Measurements from ENCODE around the gene SIM2.

The SIM2 gene

DNA sequence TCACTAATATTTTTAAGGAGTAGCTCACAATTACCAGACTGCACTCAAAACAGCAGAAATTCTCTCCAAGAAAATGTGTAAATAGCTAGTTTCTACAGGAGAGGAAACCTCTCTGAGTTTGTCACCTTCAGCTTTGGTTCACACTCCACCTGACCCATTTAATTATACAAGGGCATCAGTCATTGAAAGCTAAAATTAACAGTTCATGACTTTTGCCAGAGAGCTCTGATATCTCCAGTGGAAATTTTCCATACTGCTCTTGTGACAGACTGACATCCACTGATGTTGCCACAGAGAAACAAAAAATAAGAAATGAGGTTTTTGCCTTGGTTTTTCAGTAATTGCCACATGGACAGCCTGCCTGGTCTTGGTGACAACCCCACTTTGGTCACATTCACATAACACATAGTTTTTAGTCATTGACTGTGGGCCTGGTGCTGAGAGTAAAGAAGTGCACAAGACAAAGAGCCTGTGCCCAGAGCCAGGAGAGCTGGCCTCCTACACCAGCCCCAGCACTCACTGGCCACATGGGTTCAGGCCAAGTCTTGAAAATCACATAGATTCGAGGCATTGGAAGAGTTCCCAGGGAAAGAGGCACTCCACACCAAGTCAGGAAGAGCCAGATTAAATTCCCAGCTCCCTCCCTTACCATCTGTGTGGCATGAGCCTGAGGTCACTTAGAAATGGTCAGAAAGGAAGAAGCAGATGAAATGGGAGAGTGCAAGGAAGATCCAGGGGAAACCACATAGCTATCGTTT, 13.8 kb upstream of the SIM2 start:
- Histone ChIP-seq H3K36me3 (ENCODE audit: control insufficient read depth in 2 of 2, insufficient read depth in 2 of 2, low read length in 2 of 2) (no peaks in the 10 kb centered on the region), H3K9me3 (ENCODE audit: control insufficient read depth in 2 of 2, low read length in 2 of 2) (peaks cover 2 to 7% of the 10 kb centered on the region in 2 donors), H3K4me3 (ENCODE audit: low read length in 2 of 2) (no peak overlapping the region), H3K9ac (ENCODE audit: low read depth in 1 of 2, low read length in 2 of 2) (no peak overlapping the region), H3K27ac (ENCODE audit: low read depth in 2 of 2, low read length in 2 of 2) (no peak overlapping the region), H3K4me1 (ENCODE audit: control insufficient read depth in 2 of 2, insufficient read depth in 2 of 2, low read length in 2 of 2) (no peaks in the 10 kb centered on the region), H3K27me3 (ENCODE audit: control insufficient read depth in 2 of 2, insufficient read depth in 2 of 2, low read length in 2 of 2) (peaks cover 32 to 40% of the 10 kb centered on the region in 2 donors)

DNA sequence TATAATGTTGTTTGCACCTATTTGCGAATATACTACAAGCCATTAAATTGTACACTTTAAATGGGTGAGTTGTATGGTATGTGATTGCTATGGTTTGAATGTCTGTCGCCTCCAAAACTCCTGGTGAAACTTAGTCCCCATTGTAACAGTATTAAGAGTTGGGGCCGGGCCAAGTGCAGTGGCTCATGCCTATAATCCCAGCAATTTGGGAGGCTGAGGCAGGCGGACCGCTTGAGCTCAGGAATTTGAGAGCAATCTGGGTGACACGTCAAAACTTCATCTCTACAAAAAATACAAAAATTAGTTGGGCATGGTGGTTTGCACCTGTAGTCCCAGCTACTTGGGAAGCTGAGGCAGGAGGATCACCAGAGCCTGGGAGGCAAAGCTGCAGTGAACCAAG, 12.0 kb upstream of the SIM2 start:
- Histone ChIP-seq H3K4me1 (ENCODE audit: control insufficient read depth in 2 of 2, insufficient read depth in 2 of 2, low read length in 2 of 2) (no peaks in the 10 kb centered on the region), H3K9me3 (ENCODE audit: control insufficient read depth in 2 of 2, low read length in 2 of 2) (peaks cover 0 to 2% of the 10 kb centered on the region in 2 donors), H3K27ac (ENCODE audit: low read depth in 2 of 2, low read length in 2 of 2) (no peak overlapping the region), H3K4me3 (ENCODE audit: low read length in 2 of 2) (no peak overlapping the region), H3K9ac (ENCODE audit: low read depth in 1 of 2, low read length in 2 of 2) (no peak overlapping the region), H3K27me3 (ENCODE audit: control insufficient read depth in 2 of 2, insufficient read depth in 2 of 2, low read length in 2 of 2) (peaks cover 45 to 52% of the 10 kb centered on the region in 2 donors), H3K36me3 (ENCODE audit: control insufficient read depth in 2 of 2, insufficient read depth in 2 of 2, low read length in 2 of 2) (no peaks in the 10 kb centered on the region)

DNA sequence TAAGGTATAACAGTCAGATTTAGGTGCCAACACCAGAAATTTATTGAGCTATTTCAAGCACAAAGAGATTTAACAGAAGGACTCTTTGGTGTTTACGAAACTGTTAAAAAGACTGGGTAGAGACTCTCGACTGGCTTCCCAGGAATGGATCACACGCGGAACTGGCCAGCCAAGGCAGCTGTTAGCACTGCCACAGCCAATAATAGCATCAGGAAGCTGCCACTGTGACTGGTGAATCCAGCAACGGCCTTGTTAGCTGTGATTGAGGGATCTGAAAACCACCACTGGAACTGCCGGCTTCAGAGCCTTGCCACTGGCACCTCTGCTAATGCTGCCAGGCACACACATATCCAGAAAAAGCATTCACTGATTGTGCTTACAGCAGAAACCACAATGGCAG, 10.6 kb upstream of the SIM2 start:
- H3K27me3 ChIP-seq (ENCODE audit: control insufficient read depth in 2 of 2, insufficient read depth in 2 of 2, low read length in 2 of 2) = peaks cover 50 to 57% of the 10 kb centered on the region in 2 donors
- no peak overlapping the region for H3K27ac ChIP-seq (ENCODE audit: low read depth in 2 of 2, low read length in 2 of 2)
- no peaks in the 10 kb centered on the region for H3K9me3 ChIP-seq (ENCODE audit: control insufficient read depth in 2 of 2, low read length in 2 of 2)
- H3K4me1 ChIP-seq (ENCODE audit: control insufficient read depth in 2 of 2, insufficient read depth in 2 of 2, low read length in 2 of 2) = no peaks in the 10 kb centered on the region
- no peak overlapping the region for H3K4me3 ChIP-seq (ENCODE audit: low read length in 2 of 2)
- H3K9ac ChIP-seq (ENCODE audit: low read depth in 1 of 2, low read length in 2 of 2) = no peak overlapping the region
- no peaks in the 10 kb centered on the region for H3K36me3 ChIP-seq (ENCODE audit: control insufficient read depth in 2 of 2, insufficient read depth in 2 of 2, low read length in 2 of 2)

DNA sequence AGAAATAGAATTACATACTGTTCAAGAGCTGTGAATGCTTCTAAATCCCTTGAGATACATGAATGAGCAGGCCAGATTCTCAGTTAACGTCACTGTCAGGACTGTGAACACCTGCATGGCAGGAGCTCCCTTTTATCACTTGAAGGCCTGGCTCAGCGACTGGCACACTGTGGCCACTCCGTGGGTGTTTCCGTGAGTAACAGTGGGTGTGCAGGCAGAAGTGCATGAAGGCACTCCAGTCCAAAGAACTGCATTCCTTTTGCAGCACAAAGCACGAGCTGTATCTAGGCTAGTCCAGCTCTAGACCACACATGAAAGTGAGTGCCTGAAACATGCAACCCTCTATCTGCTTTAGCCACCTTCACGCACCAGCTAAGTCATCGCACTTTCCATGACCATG, 9.6 kb upstream of the SIM2 start:
- Histone ChIP-seq H3K36me3 (ENCODE audit: control insufficient read depth in 2 of 2, insufficient read depth in 2 of 2, low read length in 2 of 2) (no peaks in the 10 kb centered on the region), H3K9me3 (ENCODE audit: control insufficient read depth in 2 of 2, low read length in 2 of 2) (no peaks in the 10 kb centered on the region), H3K27me3 (ENCODE audit: control insufficient read depth in 2 of 2, insufficient read depth in 2 of 2, low read length in 2 of 2) (peaks cover 51 to 67% of the 10 kb centered on the region in 2 donors), H3K4me1 (ENCODE audit: control insufficient read depth in 2 of 2, insufficient read depth in 2 of 2, low read length in 2 of 2) (no peaks in the 10 kb centered on the region), H3K4me3 (ENCODE audit: low read length in 2 of 2) (no peak overlapping the region), H3K27ac (ENCODE audit: low read depth in 2 of 2, low read length in 2 of 2) (no peak overlapping the region), H3K9ac (ENCODE audit: low read depth in 1 of 2, low read length in 2 of 2) (no peak overlapping the region)

DNA sequence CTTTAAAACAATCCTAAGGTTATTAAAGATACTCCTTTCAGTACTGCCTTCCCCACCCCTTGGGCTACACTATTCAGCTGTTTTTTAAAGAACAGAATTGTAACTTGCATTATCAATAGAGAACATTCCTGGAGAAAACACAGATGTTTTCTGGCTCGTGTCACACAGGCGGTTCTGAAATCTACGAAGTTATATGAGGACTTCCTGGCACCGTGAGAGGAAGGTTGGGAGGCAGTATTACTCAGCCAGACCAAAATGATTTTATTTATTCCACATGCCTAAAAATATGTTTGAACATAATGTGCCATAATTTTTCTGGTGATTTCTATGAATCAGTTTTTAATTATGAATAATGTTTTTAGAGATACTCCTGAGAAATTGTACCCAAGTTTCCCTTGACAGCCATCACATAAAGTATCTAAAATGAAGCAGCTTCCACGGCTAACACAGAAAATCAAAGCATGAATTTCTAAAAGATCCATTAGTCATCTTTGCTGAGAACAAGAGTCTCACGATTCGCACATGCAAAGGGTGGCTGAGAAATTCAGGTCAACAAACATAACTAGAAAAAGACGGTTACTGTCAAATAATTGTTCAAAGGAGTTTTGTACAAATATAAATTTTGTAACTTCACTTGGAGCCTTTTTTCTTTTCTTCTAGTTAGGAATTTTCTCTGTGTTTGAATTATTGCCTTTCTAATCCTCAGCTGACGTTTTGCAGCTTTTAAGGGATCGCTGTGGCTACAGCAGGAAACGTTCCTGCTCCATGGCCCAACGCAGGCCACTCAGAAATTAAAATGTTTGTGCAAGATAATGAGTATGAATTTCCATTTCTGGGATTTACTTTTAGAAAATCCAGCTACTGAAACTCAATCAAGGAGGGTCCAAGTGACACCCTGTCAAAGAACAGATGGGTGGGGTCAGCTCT, 8.0 kb upstream of the SIM2 start:
- Histone ChIP-seq H3K27ac (ENCODE audit: low read depth in 2 of 2, low read length in 2 of 2) (no peak overlapping the region), H3K9ac (ENCODE audit: low read depth in 1 of 2, low read length in 2 of 2) (no peak overlapping the region), H3K27me3 (ENCODE audit: control insufficient read depth in 2 of 2, insufficient read depth in 2 of 2, low read length in 2 of 2) (peaks cover 56 to 74% of the 10 kb centered on the region in 2 donors), H3K4me3 (ENCODE audit: low read length in 2 of 2) (no peak overlapping the region), H3K9me3 (ENCODE audit: control insufficient read depth in 2 of 2, low read length in 2 of 2) (no peaks in the 10 kb centered on the region), H3K36me3 (ENCODE audit: control insufficient read depth in 2 of 2, insufficient read depth in 2 of 2, low read length in 2 of 2) (no peaks in the 10 kb centered on the region), H3K4me1 (ENCODE audit: control insufficient read depth in 2 of 2, insufficient read depth in 2 of 2, low read length in 2 of 2) (no peaks in the 10 kb centered on the region)

DNA sequence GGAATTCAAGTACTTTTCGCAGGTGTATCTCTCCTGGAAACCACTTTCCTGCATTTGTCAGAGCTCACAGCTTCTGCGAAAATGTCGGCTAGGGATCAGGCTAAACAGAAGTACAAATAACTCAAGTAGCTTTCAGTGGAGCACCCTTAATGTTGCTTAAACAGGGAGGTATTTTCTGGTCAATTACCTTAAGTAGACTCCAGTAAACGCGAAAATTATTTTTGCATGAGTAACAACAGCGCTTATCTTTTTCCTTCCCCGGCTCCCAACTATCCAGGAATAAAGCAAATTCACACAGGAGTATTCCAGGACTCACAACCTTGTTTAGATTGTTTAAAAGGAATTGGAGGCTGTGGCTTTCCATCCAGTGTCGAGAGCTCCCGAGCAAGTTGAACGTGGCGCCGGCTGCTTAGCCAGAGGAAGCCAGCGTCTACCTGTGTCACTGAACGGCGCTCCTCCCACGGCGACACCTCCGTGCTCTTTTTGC, 7.3 kb upstream of the SIM2 start:
- H3K4me1 ChIP-seq (ENCODE audit: control insufficient read depth in 2 of 2, insufficient read depth in 2 of 2, low read length in 2 of 2) = no peaks in the 10 kb centered on the region
- peaks cover 63 to 81% of the 10 kb centered on the region in 2 donors for H3K27me3 ChIP-seq (ENCODE audit: control insufficient read depth in 2 of 2, insufficient read depth in 2 of 2, low read length in 2 of 2)
- H3K27ac ChIP-seq (ENCODE audit: low read depth in 2 of 2, low read length in 2 of 2) = no peak overlapping the region
- no peaks in the 10 kb centered on the region for H3K9me3 ChIP-seq (ENCODE audit: control insufficient read depth in 2 of 2, low read length in 2 of 2)
- no peak overlapping the region for H3K9ac ChIP-seq (ENCODE audit: low read depth in 1 of 2, low read length in 2 of 2)
- H3K36me3 ChIP-seq (ENCODE audit: control insufficient read depth in 2 of 2, insufficient read depth in 2 of 2, low read length in 2 of 2) = no peaks in the 10 kb centered on the region
- no peak overlapping the region for H3K4me3 ChIP-seq (ENCODE audit: low read length in 2 of 2)

DNA sequence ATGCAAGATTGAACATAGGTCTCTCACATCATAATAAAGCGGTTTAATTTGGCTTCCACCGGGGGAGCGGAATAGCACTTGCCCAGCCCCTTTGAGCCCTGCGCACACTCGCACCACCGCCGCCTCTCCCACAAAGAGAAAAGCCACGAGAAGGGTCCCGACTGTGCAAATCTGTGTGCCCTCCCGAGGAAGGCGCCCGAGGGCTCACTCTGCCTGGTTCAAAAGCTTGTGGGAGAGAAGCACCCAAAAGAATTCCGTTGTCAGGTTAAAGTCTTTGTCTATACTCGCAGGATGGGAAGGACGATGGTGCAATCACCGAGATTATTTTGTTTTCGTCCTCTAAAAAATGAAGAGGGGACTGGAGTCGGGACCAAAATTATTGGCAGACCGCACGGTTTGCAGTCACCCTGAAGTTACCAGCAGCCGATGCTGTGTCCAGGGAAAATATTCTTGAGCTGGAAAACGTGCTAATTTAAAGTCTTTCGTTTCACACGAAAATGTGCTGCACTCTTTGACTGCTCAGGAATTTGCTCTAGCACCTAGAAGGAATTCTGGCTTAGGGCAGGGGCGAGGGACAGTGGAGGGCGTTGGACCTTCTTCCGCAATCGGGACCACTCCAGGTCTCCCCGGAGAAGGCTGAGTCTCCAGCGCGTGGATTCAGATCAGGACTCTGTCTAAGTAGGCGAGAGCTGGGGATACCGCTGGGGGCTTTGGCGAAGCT, 6.6 kb upstream of the SIM2 start:
- Histone ChIP-seq H3K9me3 (ENCODE audit: control insufficient read depth in 2 of 2, low read length in 2 of 2) (no peaks in the 10 kb centered on the region), H3K4me1 (ENCODE audit: control insufficient read depth in 2 of 2, insufficient read depth in 2 of 2, low read length in 2 of 2) (no peaks in the 10 kb centered on the region), H3K9ac (ENCODE audit: low read depth in 1 of 2, low read length in 2 of 2) (no peak overlapping the region), H3K27ac (ENCODE audit: low read depth in 2 of 2, low read length in 2 of 2) (no peak overlapping the region), H3K36me3 (ENCODE audit: control insufficient read depth in 2 of 2, insufficient read depth in 2 of 2, low read length in 2 of 2) (no peaks in the 10 kb centered on the region), H3K4me3 (ENCODE audit: low read length in 2 of 2) (no peak overlapping the region), H3K27me3 (ENCODE audit: control insufficient read depth in 2 of 2, insufficient read depth in 2 of 2, low read length in 2 of 2) (peaks cover 69 to 87% of the 10 kb centered on the region in 2 donors)

DNA sequence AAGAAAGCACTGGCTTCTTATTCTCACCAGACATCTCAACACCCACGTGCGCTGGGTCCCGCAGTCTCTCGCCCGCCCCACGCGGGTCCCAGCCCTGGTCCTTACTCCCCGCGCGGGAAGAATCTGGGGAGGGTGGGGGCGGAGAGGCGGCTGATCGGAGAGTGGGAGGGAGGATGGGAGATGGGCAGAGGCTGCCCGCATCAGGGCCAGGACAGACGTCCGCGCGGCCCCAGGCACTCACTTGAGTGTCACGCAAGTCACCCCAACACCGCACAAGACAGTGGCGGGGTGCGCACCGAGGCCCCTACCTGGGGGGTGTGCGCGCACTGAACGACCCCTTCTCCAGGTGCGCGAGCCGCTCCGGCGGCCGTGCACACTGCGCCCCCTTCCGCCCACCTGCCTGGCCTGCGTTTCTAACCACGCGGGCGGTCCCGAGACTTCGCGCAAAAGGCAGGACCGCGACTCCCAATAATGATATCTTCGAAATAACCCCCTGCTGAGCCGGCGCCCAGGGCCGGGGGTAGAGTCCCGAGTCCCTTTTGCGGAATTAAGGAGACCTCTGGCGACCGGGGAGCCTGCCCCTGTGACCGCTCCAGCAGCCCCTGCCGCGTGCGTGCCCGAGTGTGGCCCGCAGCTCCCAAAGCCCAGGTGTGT, 6.0 kb upstream of the SIM2 start:
- no peaks in the 10 kb centered on the region for H3K9me3 ChIP-seq (ENCODE audit: control insufficient read depth in 2 of 2, low read length in 2 of 2)
- peaks cover 75 to 88% of the 10 kb centered on the region in 2 donors for H3K27me3 ChIP-seq (ENCODE audit: control insufficient read depth in 2 of 2, insufficient read depth in 2 of 2, low read length in 2 of 2)
- H3K4me3 ChIP-seq (ENCODE audit: low read length in 2 of 2) = no peak overlapping the region
- no peak overlapping the region for H3K27ac ChIP-seq (ENCODE audit: low read depth in 2 of 2, low read length in 2 of 2)
- H3K4me1 ChIP-seq (ENCODE audit: control insufficient read depth in 2 of 2, insufficient read depth in 2 of 2, low read length in 2 of 2) = no peaks in the 10 kb centered on the region
- no peak overlapping the region for H3K9ac ChIP-seq (ENCODE audit: low read depth in 1 of 2, low read length in 2 of 2)
- no peaks in the 10 kb centered on the region for H3K36me3 ChIP-seq (ENCODE audit: control insufficient read depth in 2 of 2, insufficient read depth in 2 of 2, low read length in 2 of 2)

DNA sequence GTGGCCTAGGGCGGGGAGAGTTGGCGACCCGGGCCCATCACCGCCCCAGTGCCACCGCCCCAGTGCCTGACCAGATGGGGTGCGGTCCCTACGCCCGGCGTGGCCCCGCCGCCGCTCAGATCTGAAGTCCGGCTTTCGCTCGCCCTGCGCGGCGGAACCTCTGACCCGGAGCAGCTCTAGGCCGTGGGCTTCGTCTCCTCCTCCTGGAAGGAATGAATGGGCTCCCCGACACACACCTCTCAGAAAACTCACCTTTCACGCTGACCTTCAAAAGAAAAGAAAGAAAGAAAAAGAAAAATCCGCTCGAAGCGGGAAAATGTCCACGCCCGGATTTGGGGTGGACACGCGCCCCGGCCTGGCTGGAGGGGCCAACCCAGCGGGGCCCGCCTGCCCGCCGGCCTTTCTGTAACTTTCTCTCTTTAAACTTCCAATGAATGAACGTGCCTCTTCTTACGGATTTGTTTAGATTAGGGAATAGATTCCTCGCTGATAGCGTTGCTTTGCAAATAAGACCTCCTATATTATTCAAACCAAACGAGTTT, 5.4 kb upstream of the SIM2 start:
- H3K27ac ChIP-seq (ENCODE audit: low read depth in 2 of 2, low read length in 2 of 2) = no peak overlapping the region
- no peak overlapping the region for H3K9ac ChIP-seq (ENCODE audit: low read depth in 1 of 2, low read length in 2 of 2)
- H3K27me3 ChIP-seq (ENCODE audit: control insufficient read depth in 2 of 2, insufficient read depth in 2 of 2, low read length in 2 of 2) = peaks cover 75 to 89% of the 10 kb centered on the region in 2 donors
- H3K4me1 ChIP-seq (ENCODE audit: control insufficient read depth in 2 of 2, insufficient read depth in 2 of 2, low read length in 2 of 2) = peaks cover 0 to 3% of the 10 kb centered on the region in 2 donors
- H3K9me3 ChIP-seq (ENCODE audit: control insufficient read depth in 2 of 2, low read length in 2 of 2) = no peaks in the 10 kb centered on the region
- no peak overlapping the region for H3K4me3 ChIP-seq (ENCODE audit: low read length in 2 of 2)
- no peaks in the 10 kb centered on the region for H3K36me3 ChIP-seq (ENCODE audit: control insufficient read depth in 2 of 2, insufficient read depth in 2 of 2, low read length in 2 of 2)
